Kidney (tissue), 14 donors: ENCODE measurements around the gene FBXL17. TPM values are rescaled to one million over a fixed set of nuclear protein-coding genes. Genes with fewer than 3 reads are reported as not detected.
A peak's percentile ranks its signal among the peaks of the same experiment; 100 is the strongest.

Experiments
- DNase-seq, 5 donors: peaks; one replicate each; pipeline ENCODE4 v3.0.0-alpha.2; 2013 to 2020
- FAIRE-seq: peaks from 2 replicates; lab custom pipeline; 2012; peaks lifted over from hg19 to GRCh38; lab: Jason Lieb, UNC
- H3K27ac ChIP-seq, 2 donors: one replicate each; pipeline ENCODE4 v1.7.0; 2013; ENCODE audit warnings: low read depth in 2 of 2, low read length in 2 of 2, inconsistent platforms in 1 of 2
- H3K27me3 ChIP-seq: one replicate; pipeline ENCODE4 v1.7.1; 2013; ENCODE audit warnings: low read length, inconsistent platforms; ENCODE audit not compliant: control insufficient read depth, insufficient read depth
- H3K36me3 ChIP-seq, 3 donors: one replicate each; pipeline versions ENCODE4 v1.7.0 to v1.7.1; 2013; ENCODE audit warnings: low read length in 3 of 3, control low read depth in 1 of 3, inconsistent platforms in 1 of 3; ENCODE audit not compliant: insufficient read depth in 3 of 3, control insufficient read depth in 2 of 3
- H3K4me1 ChIP-seq, 3 donors: one replicate each; pipeline versions ENCODE4 v1.7.0 to v1.7.1; 2013; ENCODE audit warnings: low read length in 3 of 3, inconsistent platforms in 1 of 3, low read depth in 1 of 3; ENCODE audit not compliant: control insufficient read depth in 2 of 3, insufficient read depth in 2 of 3
- H3K4me3 ChIP-seq, 3 donors: one replicate each; pipeline versions ENCODE4 v1.7.0 to v1.8.1; 2013; ENCODE audit warnings: low read length in 3 of 3, control low read depth in 1 of 3, inconsistent platforms in 1 of 3
- H3K9ac ChIP-seq, 3 donors: one replicate each; pipeline versions ENCODE4 v1.7.0 to v1.7.1; 2013; ENCODE audit warnings: low read length in 3 of 3, control low read depth in 1 of 3, inconsistent platforms in 1 of 3
- H3K9me3 ChIP-seq, 3 donors: one replicate each; pipeline versions ENCODE4 v1.7.0 to v1.7.1; 2013; ENCODE audit warnings: low read length in 3 of 3, control low read depth in 1 of 3, inconsistent platforms in 1 of 3; ENCODE audit not compliant: control insufficient read depth in 2 of 3, insufficient read depth in 1 of 3
- CTCF ChIP-seq: IDR thresholded peaks from 3 replicates; pipeline ENCODE4 v1.5.1; 2012; ENCODE audit warnings: mild to moderate bottlenecking, moderate library complexity, borderline replicate concordance; ENCODE audit not compliant: insufficient read depth; ENCODE audit errors: extremely low read depth
- intact Hi-C: fragments of 100-400 bp; cut with DNase I; formaldehyde crosslinking; loops from one replicate; pipeline ENCODE4 v1.11.1; 2022
- polyA plus RNA-seq: library from polyadenylated mRNA; stranded (reverse); fragments of 350-450 nt; fragmentation: Illumina TruSeq; extraction: RNeasy Lipid Tissue Mini Kit (QIAGEN cat#74804); gene quantifications from one replicate; pipeline ENCODE4 v1.2.3, GENCODE V29; 2014; ENCODE audit warnings: low read depth, low replicate concordance; ENCODE audit not compliant: insufficient read depth
- total RNA-seq: library from RNA; stranded (reverse); fragmentation: NEBNext Ultra II Directional; extraction: Animal tissue kit (Norgen Biotek cat#: 25700); gene quantifications from one replicate; pipeline ENCODE4 v1.2.1, GENCODE V29; 2021
- donor health status: control.
- donor health status: control.
- donor health status: control.
- donor health status: control.
- donor health status: control.
- donor health status: DM: yes; HTN: yes; CAD: no.
- donor health status: Normal renal cell carcinoma (clear cell type).

FBXL17 gene
- total and polyA plus RNA-seq, 2 donors from 2014 or later = 11.7 to 26.5 TPM

GRCh38 chr5:108016101-108016500, 365.8 kb downstream of the FBXL17 start:
- intact Hi-C loops = no loop called here
- H3K36me3 ChIP-seq = no peaks in the 10 kb centered on the region
- no peak overlapping the region for H3K4me3 ChIP-seq
- DNase-seq (no peak), FAIRE-seq (no peak)
- no peaks in the 10 kb centered on the region for H3K27me3 ChIP-seq
- no peaks in the 10 kb centered on the region for H3K4me1 ChIP-seq
- TF ChIP-seq CTCF = no peak
- H3K27ac ChIP-seq = no peak overlapping the region
- no peak overlapping the region for H3K9ac ChIP-seq
- no peaks in the 10 kb centered on the region for H3K9me3 ChIP-seq

GRCh38 chr5:108006791-108007190, 375.1 kb downstream of the FBXL17 start:
- Histone ChIP-seq H3K9me3 (no peaks in the 10 kb centered on the region), H3K27ac (no peak overlapping the region), H3K36me3 (no peaks in the 10 kb centered on the region), H3K27me3 (no peaks in the 10 kb centered on the region), H3K4me3 (no peak overlapping the region), H3K9ac (no peak overlapping the region), H3K4me1 (no peaks in the 10 kb centered on the region)
- DNase-seq (no peak), FAIRE-seq (no peak)
- no peak for TF ChIP-seq CTCF
- intact Hi-C loops = no loop called here

GRCh38 chr5:108003178-108003577, 378.7 kb downstream of the FBXL17 start:
- Histone ChIP-seq H3K4me3 (peak overlapping the region in 2 of 3 donors; percentile 15 to 55), H3K9me3 (no peaks in the 10 kb centered on the region), H3K36me3 (no peaks in the 10 kb centered on the region), H3K27ac (no peak overlapping the region), H3K4me1 (no peaks in the 10 kb centered on the region), H3K9ac (no peak overlapping the region), H3K27me3 (no peaks in the 10 kb centered on the region)
- FAIRE-seq = peak; percentile 61
- intact Hi-C loops = no loop called here
- peak in 2 of 5 donors; percentile 36 to 52 for DNase-seq
- TF ChIP-seq CTCF = no peak

GRCh38 chr5:108001222-108001621, 380.7 kb downstream of the FBXL17 start:
- Histone ChIP-seq H3K4me1 (no peaks in the 10 kb centered on the region), H3K27ac (no peak overlapping the region), H3K4me3 (no peak overlapping the region), H3K9me3 (no peaks in the 10 kb centered on the region), H3K9ac (no peak overlapping the region), H3K36me3 (no peaks in the 10 kb centered on the region), H3K27me3 (no peaks in the 10 kb centered on the region)
- intact Hi-C loops = no loop called here
- peak; percentile 13 for FAIRE-seq
- no peak for DNase-seq
- no peak for TF ChIP-seq CTCF
